GM13976 (cell line): ENCODE measurements around the gene FGF21.

ENCODE experiments used
- DNase-seq: peaks from one replicate; pipeline ENCODE4 v3.0.0; 2012; ENCODE audit warnings: low spot score
- CTCF ChIP-seq: IDR thresholded peaks from 2 replicates; pipeline ENCODE4 v1.5.1; 2012; ENCODE audit warnings: borderline replicate concordance, mild to moderate bottlenecking; ENCODE audit not compliant: insufficient read depth; ENCODE audit errors: extremely low read depth, missing control alignments, control extremely low read depth
- in situ Hi-C: fragments of 300-500 bp; cut with MboI; formaldehyde crosslinking; loops from one replicate; pipeline ENCODE4 v1.12.0; 2022; ENCODE audit warnings: low sequenced_read_pairs, mixed read lengths, inconsistent platforms; ENCODE audit not compliant: unreplicated experiment

FGF21 gene

GRCh38 chr19:48740164-48740972 is 15.0 kb upstream of the FGF21 start, which contains the start of gene RASIP1:
TSS of gene RASIP1 (minus strand) at chr19:48740610. CDS start at chr19:48740282, 328 bp downstream.
- in situ Hi-C loops = no loop called here
- no peak for DNase-seq
- TF ChIP-seq CTCF = no peak

- TF ChIP-seq CTCF = no peak
- in situ Hi-C loops = no loop called here
- peak; percentile 71 for DNase-seq
Measured at GRCh38 chr19:48741129-48741999, 14.0 kb upstream of the FGF21 start.

DNA sequence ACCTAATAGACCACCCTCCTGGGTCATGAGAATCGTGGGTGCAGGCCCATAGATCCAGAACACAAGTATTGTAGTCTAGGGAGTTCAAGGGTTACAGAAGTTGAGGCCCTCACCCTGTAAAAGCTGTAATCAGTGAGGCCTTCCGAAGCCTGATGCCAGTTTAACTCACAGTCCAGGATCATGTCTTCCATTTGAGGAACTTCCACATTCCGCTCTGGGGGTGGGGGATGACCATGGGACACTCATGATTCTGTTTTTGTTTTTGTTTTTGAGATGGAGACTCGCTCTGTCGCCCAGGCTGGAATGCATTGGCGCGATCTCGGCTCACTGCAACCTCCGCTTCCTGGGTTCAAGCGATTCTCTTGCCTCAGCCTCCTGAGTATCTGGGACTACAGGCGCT is 13.2 kb upstream of the FGF21 start:
- in situ Hi-C loops = no loop called here
- DNase-seq = no peak
- TF ChIP-seq CTCF = no peak

DNA sequence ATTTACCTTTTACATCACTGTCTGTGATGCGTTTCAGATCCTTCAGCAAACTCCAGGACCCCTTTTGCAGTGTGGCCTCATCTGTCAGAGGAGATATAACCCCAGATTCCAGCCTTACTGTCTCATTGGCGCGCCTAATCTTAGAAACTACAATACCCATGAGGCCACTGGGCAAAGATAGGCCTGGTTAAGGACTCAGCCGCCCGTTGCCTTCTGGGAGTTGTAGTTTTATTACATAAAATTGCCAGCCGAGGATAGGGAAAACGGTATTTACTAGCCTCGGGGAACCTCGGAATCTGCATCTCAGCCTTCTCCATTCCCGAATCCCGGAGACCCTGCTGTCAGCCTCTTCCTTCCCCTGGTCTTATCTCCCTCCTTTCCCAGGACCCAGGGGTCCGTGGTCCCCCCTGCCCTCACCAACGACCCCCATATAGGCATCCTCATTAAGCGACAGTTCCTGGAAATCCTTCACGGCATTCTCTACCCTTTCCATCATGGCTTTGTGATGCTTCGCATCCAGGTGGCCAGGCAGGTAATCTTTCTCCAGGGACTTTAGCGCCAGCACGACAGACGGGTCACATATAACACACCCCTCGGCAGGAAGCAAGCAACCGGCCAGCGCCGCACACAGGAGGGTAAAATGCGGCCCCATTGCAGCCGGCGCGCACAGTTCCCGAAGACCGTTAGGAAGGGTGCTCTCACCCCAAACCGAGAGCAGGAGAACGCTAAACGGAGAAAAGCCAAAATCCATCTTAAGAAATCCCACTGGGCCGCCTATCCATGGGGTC is 9.9 kb upstream of the FGF21 start:
- peak; percentile 77 for DNase-seq
- TF ChIP-seq CTCF = no peak
- in situ Hi-C loops = no loop called here

DNA sequence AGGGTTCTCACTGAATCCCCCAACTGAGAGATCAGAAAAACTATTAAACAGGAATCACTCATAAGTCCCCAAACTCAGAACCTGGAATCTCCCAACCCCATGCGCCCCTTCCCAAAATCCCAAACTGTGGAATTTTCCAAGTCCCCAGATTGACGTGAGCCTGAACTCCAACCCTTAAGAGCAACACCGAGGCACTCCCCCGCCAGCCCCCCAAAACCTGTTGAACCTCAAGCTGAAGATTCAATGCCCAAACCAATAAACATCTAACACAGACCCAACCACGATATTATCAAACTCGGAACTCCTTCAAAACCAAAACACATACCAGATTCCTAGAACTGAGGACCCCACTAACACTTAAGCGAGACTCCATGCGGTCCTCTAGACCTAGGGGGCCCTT is 9.2 kb upstream of the FGF21 start:
- DNase-seq = no peak
- TF ChIP-seq CTCF = no peak
- in situ Hi-C loops = no loop called here

- in situ Hi-C loops = no loop called here
- no peak for TF ChIP-seq CTCF
- peak; percentile 84 for DNase-seq
Measured at GRCh38 chr19:48746738-48747575, 8.4 kb upstream of the FGF21 start, which contains the start of gene IZUMO1. TSS of gene IZUMO1 (minus strand) at chr19:48746909. CDS start at chr19:48745859, 1,050 bp downstream.
